GM19467 (cell line): Measurements from ENCODE around the gene HOXA1.
"Not testable (repeated sequence)": the region's sequence is repeated elsewhere in the genome, so short reads cannot be mapped to it uniquely, and the experiment has no call there.

Source experiments
- ATAC-seq: cut with Tn5 transposase; IDR thresholded peaks from one replicate; pipeline ENCODE4 v1.9.1; 2021; ENCODE audit warnings: mild to moderate bottlenecking, moderate library complexity; ENCODE audit not compliant: unreplicated experiment

The HOXA1 gene

DNA sequence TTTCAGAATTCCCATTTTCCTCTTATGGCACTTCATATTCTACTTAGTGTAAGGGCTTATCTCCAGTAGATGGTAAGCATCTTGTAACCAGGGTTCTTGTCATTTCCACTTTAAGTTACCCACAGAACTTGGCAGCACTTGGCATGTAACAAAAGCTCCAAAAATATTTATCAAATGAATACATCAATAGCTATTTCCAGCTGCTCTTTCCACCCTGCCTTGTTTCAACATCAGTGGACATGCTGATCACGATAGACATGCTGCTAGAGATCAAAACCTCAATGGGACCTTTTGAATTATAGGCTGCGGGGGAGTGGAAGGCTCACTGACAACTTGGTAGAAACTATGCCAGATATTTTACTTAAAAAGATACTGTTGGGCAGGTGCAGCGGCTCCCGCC lies 32.9 kb downstream of the HOXA1 start:
- ATAC-seq, result no peak

DNA sequence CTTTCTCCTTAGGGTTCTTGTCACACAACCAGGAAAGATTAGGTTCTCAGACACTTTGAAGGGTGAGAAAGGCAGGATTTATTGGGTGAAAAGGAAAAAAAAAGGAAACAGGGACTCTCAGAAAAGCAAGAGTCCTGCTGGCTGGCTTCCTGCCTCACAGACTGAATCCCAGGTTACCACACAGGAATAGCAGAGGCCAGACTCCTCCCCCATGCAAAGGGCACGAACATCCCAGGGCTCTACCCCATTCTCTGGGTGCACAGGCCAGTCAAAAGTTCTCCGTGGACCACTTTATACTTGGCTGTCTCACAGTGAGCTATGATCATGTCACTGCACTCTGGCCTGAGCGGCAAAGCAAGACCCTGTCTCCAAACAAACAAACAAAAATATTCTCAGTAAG lies 42.6 kb downstream of the HOXA1 start:
- no peak for ATAC-seq

DNA sequence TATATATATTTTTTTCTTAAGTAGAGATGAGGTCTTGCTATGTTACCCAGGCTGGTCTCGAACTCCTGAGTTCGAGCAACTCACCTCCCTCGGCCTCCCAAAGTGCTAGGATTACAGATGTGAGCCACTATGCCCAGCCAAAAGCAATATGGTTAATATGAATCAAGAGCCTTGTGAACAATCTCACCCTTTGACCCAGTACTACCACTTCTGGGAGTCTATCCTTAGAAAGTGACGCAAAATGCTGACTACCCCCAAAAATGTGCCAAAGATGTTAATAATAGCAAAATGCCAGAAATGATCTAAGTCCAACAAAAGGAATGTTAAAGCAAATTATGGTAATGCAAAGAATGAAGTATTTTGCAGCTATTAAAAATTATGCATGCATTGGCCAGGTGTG lies 44.3 kb downstream of the HOXA1 start:
- ATAC-seq, result no peak

DNA sequence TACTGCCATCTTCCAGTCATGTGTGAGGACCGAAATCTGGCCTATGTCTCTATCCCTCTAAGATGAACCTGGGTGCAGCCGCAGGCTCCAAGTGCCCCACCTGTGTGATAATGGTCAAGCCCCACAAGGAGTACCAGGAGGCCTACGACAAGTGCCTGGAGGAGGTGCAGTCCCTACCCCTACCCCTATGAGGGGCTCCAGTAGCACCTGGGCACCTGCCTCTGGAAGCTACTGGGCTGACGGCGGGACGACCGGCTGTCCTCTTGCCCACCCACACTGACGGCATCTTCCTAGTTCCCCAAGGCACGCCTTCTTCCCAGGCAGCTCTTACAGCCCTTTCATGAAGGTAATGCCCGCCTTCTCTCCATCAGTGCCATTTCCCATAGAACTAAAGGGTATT lies 47.4 kb downstream of the HOXA1 start:
- ATAC-seq, result no peak

DNA sequence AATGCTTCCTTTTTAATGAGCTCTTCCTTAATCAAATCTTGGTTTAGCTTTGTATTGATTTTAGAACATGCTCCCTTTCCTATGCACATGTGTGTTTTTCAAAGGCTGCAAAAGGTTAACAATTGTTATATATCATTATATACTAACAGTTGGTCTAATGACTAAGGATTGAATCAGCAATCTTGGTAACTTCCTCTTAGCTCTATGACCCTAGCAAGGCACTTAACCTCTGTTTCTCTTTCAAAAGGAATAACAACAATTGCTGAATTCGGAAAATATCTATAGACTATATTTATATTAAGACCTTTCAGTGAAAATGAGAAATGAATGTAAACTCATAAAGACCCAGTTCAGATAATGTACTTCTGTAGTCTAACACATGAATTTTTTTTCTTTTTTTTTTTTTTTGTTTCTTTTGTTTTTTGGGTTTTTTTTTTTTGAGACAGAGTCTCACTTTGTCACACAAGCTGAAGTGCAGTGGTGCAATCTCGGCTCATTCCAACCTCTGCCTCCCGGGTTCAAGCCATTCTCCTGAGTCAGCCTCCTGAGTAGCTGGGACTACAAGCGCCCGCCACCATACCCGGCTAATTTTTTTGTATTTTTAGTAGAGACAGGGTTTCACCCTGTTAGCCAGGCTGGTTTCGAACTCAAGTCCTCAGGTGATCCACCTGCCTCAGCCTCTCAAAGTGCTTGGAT lies 48.8 kb downstream of the HOXA1 start:
- ATAC-seq, result no peak

DNA sequence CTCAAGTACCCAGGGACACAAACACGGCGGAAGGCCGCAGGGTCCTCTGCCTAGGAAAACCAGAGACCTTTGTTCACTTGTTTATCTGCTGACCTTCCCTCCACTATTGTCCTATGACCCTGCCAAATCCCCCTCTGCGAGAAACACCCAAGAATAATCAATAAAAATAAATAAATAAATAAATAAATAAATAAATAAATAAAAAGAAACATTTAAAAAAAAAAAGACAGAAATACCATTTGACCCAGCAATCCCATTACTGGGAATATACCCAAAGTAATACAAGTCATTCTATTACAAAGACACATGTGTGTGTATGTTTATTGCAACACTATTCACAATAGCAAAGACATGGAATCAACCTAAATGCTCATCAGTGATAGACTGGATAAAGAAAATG lies 49.8 kb downstream of the HOXA1 start:
- not testable (repeated sequence) for ATAC-seq

DNA sequence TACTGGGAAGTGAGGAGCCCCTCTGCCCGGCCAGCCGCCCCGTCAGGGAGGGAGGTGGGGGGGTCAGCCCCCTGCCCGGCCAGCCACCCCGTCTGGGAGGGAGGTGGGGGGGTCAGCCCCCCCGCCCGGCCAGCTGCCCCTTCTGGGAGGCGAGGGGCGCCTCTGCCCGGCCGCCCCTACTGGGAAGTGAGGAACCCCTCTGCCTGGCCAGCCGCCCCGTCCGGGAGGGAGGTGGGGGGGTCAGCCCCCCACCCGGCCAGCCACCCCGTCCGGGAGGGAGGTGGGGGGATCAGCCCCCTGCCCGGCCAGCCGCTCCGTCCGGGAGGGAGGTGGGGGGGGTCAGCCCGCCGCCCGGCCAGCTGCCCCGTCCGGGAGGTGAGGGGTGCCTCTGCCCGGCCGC lies 50.7 kb downstream of the HOXA1 start:
- ATAC-seq, result not testable (repeated sequence)
